SHP77 treated with DMSO at 0.1 percent for 48 hours (cell line): ENCODE measurements around the gene RGS9BP.
"Not testable (repeated sequence)": the region's sequence is repeated elsewhere in the genome, so short reads cannot be mapped to it uniquely, and the experiment has no call there.

Experiments
- DNase-seq: peaks from one replicate; lab custom pipeline; 2025; lab: John Stamatoyannopoulos, UW

RGS9BP gene

GRCh38 chr19:32695506-32695905 is 19.9 kb downstream of the RGS9BP start:
- DNase-seq: not testable (repeated sequence)

- not testable (repeated sequence) for DNase-seq
Observed at GRCh38 chr19:32696771-32697170, 21.1 kb downstream of the RGS9BP start.

- not testable (repeated sequence) for DNase-seq
Observed at GRCh38 chr19:32700129-32700528, 24.5 kb downstream of the RGS9BP start.

GRCh38 chr19:32702010-32702409 is 26.4 kb downstream of the RGS9BP start:
- DNase-seq: no peak

- DNase-seq: not testable (repeated sequence)
Observed at GRCh38 chr19:32704006-32704405, 28.4 kb downstream of the RGS9BP start.

- no peak for DNase-seq
Observed at GRCh38 chr19:32708457-32708856, 32.8 kb downstream of the RGS9BP start.

GRCh38 chr19:32709032-32709431 is 33.4 kb downstream of the RGS9BP start:
- DNase-seq: no peak

- DNase-seq: no peak
Observed at GRCh38 chr19:32711747-32712146, 36.1 kb downstream of the RGS9BP start.

GRCh38 chr19:32716203-32716602 is 40.6 kb downstream of the RGS9BP start:
- DNase-seq: not testable (repeated sequence)

GRCh38 chr19:32717496-32717895 is 41.8 kb downstream of the RGS9BP start:
- DNase-seq: no peak

- DNase-seq: no peak
Observed at GRCh38 chr19:32718286-32718685, 42.6 kb downstream of the RGS9BP start.

GRCh38 chr19:32719611-32720059 is 44.0 kb downstream of the RGS9BP start, which contains the start of gene TDRD12:
Gene TDRD12 (plus strand): TSS chr19:32719767. CDS start chr19:32720073, 306 bp downstream.
- no peak for DNase-seq

GRCh38 chr19:32720216-32720935 is 44.7 kb downstream of the RGS9BP start:
- DNase-seq: no peak

- no peak for DNase-seq
Observed at GRCh38 chr19:32720936-32721250, 45.2 kb downstream of the RGS9BP start.
